ENCODE measurements around the gene ZC3H18. TPM values are rescaled to one million over a fixed set of nuclear protein-coding genes. Genes with fewer than 3 reads are reported as not detected.

ZC3H18 gene
- total RNA-seq, 1 experiment from 2014 or later: 57.8 TPM

- Histone ChIP-seq H3K4me2 (ENCODE audit: low read length) (no peak overlapping the region), H3K27ac (ENCODE audit: low read depth, low read length) (no peak overlapping the region), H3K27me3 (ENCODE audit: insufficient read depth, low read length) (no peaks in the 10 kb centered on the region), H3K9me2 (ENCODE audit: insufficient read depth) (no peaks in the 10 kb centered on the region), H3K79me2 (ENCODE audit: insufficient read depth, low read length) (peaks cover 83% of the 10 kb centered on the region), H3K4me3 (replicated peaks in 1 of 2; ENCODE audit: low read depth in 1 of 2, low read length in 2 of 2) (no peak overlapping the region), H3K9ac (ENCODE audit: low read length) (no peak overlapping the region), H3K9me3 (ENCODE audit: control insufficient read depth in 1 of 2, insufficient read depth in 1 of 2, low read depth in 1 of 2, low read length in 2 of 2) (no peaks in the 10 kb centered on the region), H2AFZ (ENCODE audit: low read depth, low read length, poor library complexity, severe bottlenecking) (no peak overlapping the region), H3K36me3 (ENCODE audit: control insufficient read depth in 1 of 2, insufficient read depth in 2 of 2, low read length in 2 of 2) (peaks cover 57 to 61% of the 10 kb centered on the region in 2 experiments; a peak in 3 of 4 replicates), H3K4me1 (ENCODE audit: control insufficient read depth in 1 of 2, insufficient read depth in 2 of 2, low read length in 2 of 2) (no peaks in the 10 kb centered on the region), H4K20me1 (ENCODE audit: insufficient read depth) (peaks cover 2% of the 10 kb centered on the region; the same call in 1 of the 2 replicates)
- ChIA-PET POLR2A (no interaction called here), RAD21 (ENCODE audit: low non-redundant PET in 1 of 2, low total read pairs in 2 of 2, uncharacterized antibody in 2 of 2, unreplicated experiment in 2 of 2) (no interaction called here), CTCF (no interaction called here)
- no peak for DNase-seq (ENCODE audit: low read depth, low spot score)
- TF ChIP-seq CBX3 (IDR thresholded peaks at IDR 0.05; ENCODE audit: low read depth) (no peak), YY1 (IDR thresholded peaks at IDR 0.05; ENCODE audit: extremely low read depth, insufficient replicate concordance, low read depth, low read length) (no peak), ZBTB33 (IDR thresholded peaks at IDR 0.05; ENCODE audit: extremely low read depth, insufficient replicate concordance, low read length) (no peak), SIN3A (IDR thresholded peaks at IDR 0.05; ENCODE audit: low read depth) (no peak)
- ATAC-seq: no peak
- intact Hi-C loops (cut with micrococcal nuclease): no loop called here
- no TSS peak for BruUV-seq (replicated peaks)
These were observed 21.4 kb downstream of the ZC3H18 start for GRCh38 chr16:88591577-88592021.

GRCh38 chr16:88593061-88593460 is 22.9 kb downstream of the ZC3H18 start:
- Histone ChIP-seq H3K9me2 (ENCODE audit: insufficient read depth) (no peaks in the 10 kb centered on the region), H3K4me3 (replicated peaks in 1 of 2; ENCODE audit: low read depth in 1 of 2, low read length in 2 of 2) (no peak overlapping the region), H3K9ac (ENCODE audit: low read length) (no peak overlapping the region), H3K9me3 (ENCODE audit: control insufficient read depth in 1 of 2, insufficient read depth in 1 of 2, low read depth in 1 of 2, low read length in 2 of 2) (no peaks in the 10 kb centered on the region), H4K20me1 (ENCODE audit: insufficient read depth) (peaks cover 4% of the 10 kb centered on the region; the same call in 1 of the 2 replicates), H3K4me1 (ENCODE audit: control insufficient read depth in 1 of 2, insufficient read depth in 2 of 2, low read length in 2 of 2) (no peaks in the 10 kb centered on the region), H3K27ac (ENCODE audit: low read depth, low read length) (no peak overlapping the region), H3K27me3 (ENCODE audit: insufficient read depth, low read length) (no peaks in the 10 kb centered on the region), H3K36me3 (ENCODE audit: control insufficient read depth in 1 of 2, insufficient read depth in 2 of 2, low read length in 2 of 2) (peaks cover 46 to 52% of the 10 kb centered on the region in 2 experiments; a peak in 3 of 4 replicates), H3K4me2 (ENCODE audit: low read length) (no peak overlapping the region), H3K79me2 (ENCODE audit: insufficient read depth, low read length) (peaks cover 82% of the 10 kb centered on the region), H2AFZ (ENCODE audit: low read depth, low read length, poor library complexity, severe bottlenecking) (no peak overlapping the region)
- DNase-seq (ENCODE audit: low read depth, low spot score) (no peak), ATAC-seq (no peak)
- intact Hi-C loops (cut with micrococcal nuclease): no loop called here
- ChIA-PET CTCF (no interaction called here), POLR2A (interaction anchor here (1.6 kb wide), 1 partner anchor 70 kb away, joined by 3 read pairs; the partner anchor contains the start of gene MVD), RAD21 (ENCODE audit: low non-redundant PET in 1 of 2, low total read pairs in 2 of 2, uncharacterized antibody in 2 of 2, unreplicated experiment in 2 of 2) (no interaction called here)
- BruUV-seq (replicated peaks): no TSS peak
- TF ChIP-seq ATF3 (IDR thresholded peaks at IDR 0.05) (no peak), MAX (IDR thresholded peaks at IDR 0.05) (no peak), CEBPB (IDR thresholded peaks at IDR 0.05; ENCODE audit: low read depth) (no peak), EGR1 (IDR thresholded peaks at IDR 0.05; ENCODE audit: low read depth) (no peak), POLR2A (IDR thresholded peaks at IDR 0.05; ENCODE audit: borderline replicate concordance, extremely low read depth, insufficient read depth, insufficient read length) (no peak), SRF (IDR thresholded peaks at IDR 0.05; ENCODE audit: low read depth) (no peak), POLR2AphosphoS5 (IDR thresholded peaks at IDR 0.05; ENCODE audit: low read depth, low read length) (no peak), ZNF274 (IDR thresholded peaks at IDR 0.05; ENCODE audit: low read depth, low read length) (no peak), ZFX (IDR thresholded peaks at IDR 0.05) (no peak), SIN3A (IDR thresholded peaks at IDR 0.05; ENCODE audit: low read depth) (no peak), EZH2phosphoT487 (IDR thresholded peaks at IDR 0.05; ENCODE audit: borderline replicate concordance) (no peak), ELF1 (IDR thresholded peaks at IDR 0.05; ENCODE audit: borderline replicate concordance, low read depth) (no peak), CBX3 (IDR thresholded peaks at IDR 0.05; ENCODE audit: low read depth) (no peak), TCF7L2 (IDR thresholded peaks at IDR 0.05; ENCODE audit: borderline replicate concordance, extremely low read depth, insufficient read depth, insufficient read length) (no peak), EZH2 (IDR thresholded peaks at IDR 0.05) (no peak), SP1 (IDR thresholded peaks at IDR 0.05; ENCODE audit: low read depth) (no peak)
